Measurements from ENCODE around the gene TMEM235.

The TMEM235 gene

GRCh38 chr17:78230996-78231935, at the start of gene TMEM235:
TMEM235 (plus strand) TSS chr17:78231631; CDS start chr17:78232024, 393 bp downstream.
- H3K27ac Mint-ChIP-seq = no peak within 1 kb of the TSS

GRCh38 chr17:78182504-78182903, 48.9 kb upstream of the TMEM235 start:
- peaks cover 14% of the 10 kb centered on the region for H3K4me1 Mint-ChIP-seq
- H3K27ac Mint-ChIP-seq = no peak overlapping the region
- H3K36me3 Mint-ChIP-seq = no peaks in the 10 kb centered on the region
- H3K27me3 Mint-ChIP-seq = no peaks in the 10 kb centered on the region
- H3K4me3 Mint-ChIP-seq = no peak overlapping the region
- H3K9me3 Mint-ChIP-seq = no peaks in the 10 kb centered on the region

More at GRCh38 chr17:78230996-78231935, at the start of gene TMEM235:
- Mint-ChIP-seq H3K9me3 (no peaks in the 10 kb centered on the region), H3K4me1 (peaks cover 4% of the 10 kb centered on the region), H3K27me3 (peaks cover 16% of the 10 kb centered on the region), H3K36me3 (no peaks in the 10 kb centered on the region), H3K4me3 (no peak within 1 kb of the TSS)

- Mint-ChIP-seq H3K4me1 (peaks cover 18% of the 10 kb centered on the region), H3K36me3 (no peaks in the 10 kb centered on the region), H3K4me3 (no peak overlapping the region), H3K9me3 (no peaks in the 10 kb centered on the region), H3K27me3 (no peaks in the 10 kb centered on the region), H3K27ac (no peak overlapping the region)
Measured at GRCh38 chr17:78183916-78184315, 47.5 kb upstream of the TMEM235 start.

GRCh38 chr17:78184351-78184750, 47.1 kb upstream of the TMEM235 start:
- Mint-ChIP-seq H3K36me3 (no peaks in the 10 kb centered on the region), H3K27me3 (no peaks in the 10 kb centered on the region), H3K4me3 (peak overlapping the region; percentile 26), H3K27ac (no peak overlapping the region), H3K4me1 (peaks cover 18% of the 10 kb centered on the region), H3K9me3 (no peaks in the 10 kb centered on the region)

GRCh38 chr17:78184868-78185267, 46.6 kb upstream of the TMEM235 start:
- Mint-ChIP-seq H3K27me3 (no peaks in the 10 kb centered on the region), H3K9me3 (no peaks in the 10 kb centered on the region), H3K36me3 (no peaks in the 10 kb centered on the region), H3K27ac (peak overlapping the region; percentile 80), H3K4me1 (peaks cover 18% of the 10 kb centered on the region), H3K4me3 (peak overlapping the region; percentile 49)

GRCh38 chr17:78185981-78186691, 45.3 kb upstream of the TMEM235 start:
- Mint-ChIP-seq H3K9me3 (no peaks in the 10 kb centered on the region), H3K27me3 (no peaks in the 10 kb centered on the region), H3K36me3 (no peaks in the 10 kb centered on the region), H3K4me1 (peaks cover 13% of the 10 kb centered on the region), H3K27ac (no peak overlapping the region), H3K4me3 (peak overlapping the region; percentile 51)

GRCh38 chr17:78186692-78187595, 44.5 kb upstream of the TMEM235 start, which contains the start of the genes AFMID and TK1:
AFMID (plus strand) TSS chr17:78187362; CDS start chr17:78187371, 9 bp downstream.
TK1 (minus strand) TSS chr17:78187052; CDS start chr17:78186994, 58 bp downstream.
- Mint-ChIP-seq H3K27me3 (no peaks in the 10 kb centered on the region), H3K27ac (peak within 1 kb of the TSS; percentile 82), H3K4me1 (peaks cover 13% of the 10 kb centered on the region), H3K9me3 (no peaks in the 10 kb centered on the region), H3K36me3 (no peaks in the 10 kb centered on the region), H3K4me3 (peak within 1 kb of the TSS; percentile 88)

- Mint-ChIP-seq H3K27me3 (no peaks in the 10 kb centered on the region), H3K9me3 (no peaks in the 10 kb centered on the region), H3K36me3 (peaks cover 1% of the 10 kb centered on the region), H3K4me1 (no peaks in the 10 kb centered on the region), H3K4me3 (no peak overlapping the region), H3K27ac (no peak overlapping the region)
Measured at GRCh38 chr17:78196716-78197115, 34.7 kb upstream of the TMEM235 start.

GRCh38 chr17:78197147-78197832, 34.1 kb upstream of the TMEM235 start:
- H3K4me1 Mint-ChIP-seq = no peaks in the 10 kb centered on the region
- no peaks in the 10 kb centered on the region for H3K27me3 Mint-ChIP-seq
- no peak overlapping the region for H3K27ac Mint-ChIP-seq
- H3K9me3 Mint-ChIP-seq = no peaks in the 10 kb centered on the region
- H3K36me3 Mint-ChIP-seq = peaks cover 1% of the 10 kb centered on the region
- H3K4me3 Mint-ChIP-seq = no peak overlapping the region

GRCh38 chr17:78200451-78200850, 31.0 kb upstream of the TMEM235 start:
- H3K27ac Mint-ChIP-seq = no peak overlapping the region
- H3K36me3 Mint-ChIP-seq = no peaks in the 10 kb centered on the region
- H3K4me3 Mint-ChIP-seq = no peak overlapping the region
- H3K4me1 Mint-ChIP-seq = no peaks in the 10 kb centered on the region
- H3K27me3 Mint-ChIP-seq = no peaks in the 10 kb centered on the region
- H3K9me3 Mint-ChIP-seq = no peaks in the 10 kb centered on the region

- Mint-ChIP-seq H3K27ac (no peak overlapping the region), H3K36me3 (no peaks in the 10 kb centered on the region), H3K9me3 (no peaks in the 10 kb centered on the region), H3K27me3 (no peaks in the 10 kb centered on the region), H3K4me3 (no peak overlapping the region), H3K4me1 (no peaks in the 10 kb centered on the region)
Measured at GRCh38 chr17:78202666-78203065, 28.8 kb upstream of the TMEM235 start.

GRCh38 chr17:78204387-78205123, 26.9 kb upstream of the TMEM235 start:
- Mint-ChIP-seq H3K4me1 (no peaks in the 10 kb centered on the region), H3K27ac (no peak overlapping the region), H3K36me3 (no peaks in the 10 kb centered on the region), H3K27me3 (no peaks in the 10 kb centered on the region), H3K4me3 (no peak overlapping the region), H3K9me3 (no peaks in the 10 kb centered on the region)

- no peaks in the 10 kb centered on the region for H3K27me3 Mint-ChIP-seq
- H3K4me3 Mint-ChIP-seq = no peak overlapping the region
- H3K4me1 Mint-ChIP-seq = no peaks in the 10 kb centered on the region
- no peaks in the 10 kb centered on the region for H3K9me3 Mint-ChIP-seq
- H3K27ac Mint-ChIP-seq = no peak overlapping the region
- H3K36me3 Mint-ChIP-seq = no peaks in the 10 kb centered on the region
Measured at GRCh38 chr17:78205124-78205775, 26.2 kb upstream of the TMEM235 start.

GRCh38 chr17:78206298-78206697, 25.1 kb upstream of the TMEM235 start:
- no peak overlapping the region for H3K27ac Mint-ChIP-seq
- no peaks in the 10 kb centered on the region for H3K4me1 Mint-ChIP-seq
- H3K4me3 Mint-ChIP-seq = no peak overlapping the region
- H3K27me3 Mint-ChIP-seq = no peaks in the 10 kb centered on the region
- no peaks in the 10 kb centered on the region for H3K9me3 Mint-ChIP-seq
- no peaks in the 10 kb centered on the region for H3K36me3 Mint-ChIP-seq

All from activated naive CD4-positive, alpha-beta T cell treated with anti-CD3 and anti-CD28 coated beads, Interleukin-2, amount 50 U/mL, for 24 hours (primary cell).